Astrocyte (in vitro differentiated cells and primary cell): ENCODE results near the gene ACYP1. TPM values are rescaled to one million over a fixed set of nuclear protein-coding genes. Genes with fewer than 3 reads are reported as not detected.

ENCODE experiments used
- DNase-seq: peaks from one replicate; pipeline ENCODE4 v3.0.0-alpha.2; 2010; ENCODE audit warnings: low read depth
- FAIRE-seq: peaks from 2 replicates; lab custom pipeline; 2011; peaks lifted over from hg19 to GRCh38; lab: Jason Lieb, UNC
- H2AFZ ChIP-seq: 2 replicates; pipeline ENCODE4 v1.6.0; 2012; ENCODE audit warnings: low read depth, low read length, inconsistent platforms
- H3K27ac ChIP-seq: 2 replicates; pipeline ENCODE4 v1.5.1; 2011; ENCODE audit warnings: low read depth, low read length, inconsistent platforms
- H3K27me3 ChIP-seq: 2 replicates; pipeline ENCODE4 v1.6.0; 2011; ENCODE audit warnings: low read length, inconsistent platforms; ENCODE audit not compliant: insufficient read depth
- H3K36me3 ChIP-seq: 2 replicates; pipeline ENCODE4 v1.5.1; 2011; ENCODE audit warnings: low read length, inconsistent platforms; ENCODE audit not compliant: insufficient read depth
- H3K4me1 ChIP-seq: 2 replicates; pipeline ENCODE4 v1.5.1; 2011; ENCODE audit warnings: low read length, inconsistent platforms; ENCODE audit not compliant: insufficient read depth
- H3K4me2 ChIP-seq: 2 replicates; pipeline ENCODE4 v1.6.0; 2012; ENCODE audit warnings: low read length, inconsistent platforms
- H3K4me3 ChIP-seq: 2 replicates; pipeline ENCODE4 v1.5.1; 2011; ENCODE audit warnings: low read depth, mild to moderate bottlenecking, low read length, inconsistent platforms; ENCODE audit not compliant: insufficient read depth
- H3K79me2 ChIP-seq: 2 replicates; pipeline ENCODE4 v1.6.0; 2012; ENCODE audit warnings: mild to moderate bottlenecking, low read length, inconsistent platforms; ENCODE audit not compliant: insufficient read depth
- H3K9ac ChIP-seq: 2 replicates; pipeline ENCODE4 v1.6.0; 2012; ENCODE audit warnings: mild to moderate bottlenecking, low read length, inconsistent platforms
- H3K9me3 ChIP-seq: 2 replicates; pipeline ENCODE4 v1.5.1; 2012; ENCODE audit warnings: low read depth, mild to moderate bottlenecking, low read length, inconsistent platforms; ENCODE audit not compliant: insufficient read depth
- H4K20me1 ChIP-seq: 2 replicates; pipeline ENCODE4 v1.6.0; 2012; ENCODE audit warnings: low read length, inconsistent platforms; ENCODE audit not compliant: insufficient read depth
- H3K27ac Mint-ChIP-seq: one replicate; pipeline ENCODE4 v1.8.0; 2021; ENCODE audit warnings: mild to moderate bottlenecking, mixed read lengths; ENCODE audit not compliant: unreplicated experiment
- H3K27me3 Mint-ChIP-seq: one replicate; pipeline ENCODE4 v1.8.0; 2021; ENCODE audit warnings: low read depth, mixed read lengths; ENCODE audit not compliant: unreplicated experiment
- H3K36me3 Mint-ChIP-seq: one replicate; pipeline ENCODE4 v1.8.0; 2021; ENCODE audit warnings: low read depth, mixed read lengths; ENCODE audit not compliant: unreplicated experiment
- H3K4me1 Mint-ChIP-seq: one replicate; pipeline ENCODE4 v1.8.0; 2021; ENCODE audit warnings: low read depth, mixed read lengths; ENCODE audit not compliant: unreplicated experiment
- H3K4me3 Mint-ChIP-seq: one replicate; pipeline ENCODE4 v1.8.0; 2021; ENCODE audit warnings: mild to moderate bottlenecking, moderate library complexity, mixed read lengths; ENCODE audit not compliant: unreplicated experiment
- H3K9me3 Mint-ChIP-seq: one replicate; pipeline ENCODE4 v1.8.0; 2021; ENCODE audit warnings: mild to moderate bottlenecking, mixed read lengths; ENCODE audit not compliant: unreplicated experiment
- CTCF ChIP-seq: IDR thresholded peaks from 2 replicates; pipeline ENCODE4 v1.5.1; 2011; ENCODE audit warnings: low read depth, mild to moderate bottlenecking, inconsistent platforms, low read length, moderate library complexity; ENCODE audit not compliant: insufficient read depth
- EZH2 ChIP-seq: IDR thresholded peaks from 2 replicates; pipeline ENCODE4 v1.6.1; 2012; ENCODE audit warnings: mild to moderate bottlenecking, low read length, inconsistent platforms; ENCODE audit not compliant: insufficient read depth
- total RNA-seq: library from RNA; stranded (reverse); gene quantifications from 2 replicates; pipeline ENCODE4 v1.2.1, GENCODE V29; 2021

The ACYP1 gene
- total RNA-seq, 1 donor from 2014 or later = 8.9 TPM

GRCh38 chr14:75049136-75049535 is 14.7 kb downstream of the ACYP1 start:
- no peak for DNase-seq
- Mint-ChIP-seq H3K27ac (no peak overlapping the region), H3K27me3 (no peaks in the 10 kb centered on the region), H3K9me3 (peaks cover 2% of the 10 kb centered on the region), H3K4me3 (no peak overlapping the region), H3K36me3 (peaks cover 2% of the 10 kb centered on the region), H3K4me1 (peaks cover 14% of the 10 kb centered on the region)
- Histone ChIP-seq H3K9ac (no peak overlapping the region), H3K4me2 (no peak overlapping the region), H3K36me3 (no peaks in the 10 kb centered on the region), H4K20me1 (no peaks in the 10 kb centered on the region), H3K27ac (no peak overlapping the region), H3K9me3 (no peaks in the 10 kb centered on the region), H2AFZ (no peak overlapping the region), H3K4me1 (peaks cover 12% of the 10 kb centered on the region), H3K4me3 (no peak overlapping the region), H3K79me2 (peaks cover 10% of the 10 kb centered on the region), H3K27me3 (no peaks in the 10 kb centered on the region)
- TF ChIP-seq EZH2 (no peak), CTCF (no peak)
- FAIRE-seq = no peak

- no peak overlapping the region for H3K27ac Mint-ChIP-seq
Observed at GRCh38 chr14:75048101-75048500, 15.7 kb downstream of the ACYP1 start.

More at GRCh38 chr14:75048101-75048500, 15.7 kb downstream of the ACYP1 start:
- Histone ChIP-seq H3K4me2 (no peak overlapping the region), H3K9me3 (no peaks in the 10 kb centered on the region), H3K27me3 (no peaks in the 10 kb centered on the region), H3K36me3 (no peaks in the 10 kb centered on the region), H3K79me2 (peaks cover 13% of the 10 kb centered on the region), H3K9ac (no peak overlapping the region), H3K4me1 (peaks cover 12% of the 10 kb centered on the region), H4K20me1 (no peaks in the 10 kb centered on the region), H3K4me3 (no peak overlapping the region), H3K27ac (no peak overlapping the region), H2AFZ (no peak overlapping the region)
- TF ChIP-seq EZH2 (no peak), CTCF (no peak)
- peaks cover 2% of the 10 kb centered on the region for H3K36me3 Mint-ChIP-seq
- no peaks in the 10 kb centered on the region for H3K27me3 Mint-ChIP-seq
- DNase-seq = no peak
- H3K9me3 Mint-ChIP-seq = peaks cover 2% of the 10 kb centered on the region
- H3K4me3 Mint-ChIP-seq = no peak overlapping the region
- H3K4me1 Mint-ChIP-seq = peaks cover 14% of the 10 kb centered on the region
- FAIRE-seq = no peak
